Endothelial cell of hepatic sinusoid (primary cell): ENCODE results near the gene FAM163A.

Experiments
- in situ Hi-C: cut with HindIII; loops from 2 replicates; pipeline ENCODE4 v1.10.0; 2017; ENCODE audit warnings: low sequenced_read_pairs

Gene FAM163A

DNA sequence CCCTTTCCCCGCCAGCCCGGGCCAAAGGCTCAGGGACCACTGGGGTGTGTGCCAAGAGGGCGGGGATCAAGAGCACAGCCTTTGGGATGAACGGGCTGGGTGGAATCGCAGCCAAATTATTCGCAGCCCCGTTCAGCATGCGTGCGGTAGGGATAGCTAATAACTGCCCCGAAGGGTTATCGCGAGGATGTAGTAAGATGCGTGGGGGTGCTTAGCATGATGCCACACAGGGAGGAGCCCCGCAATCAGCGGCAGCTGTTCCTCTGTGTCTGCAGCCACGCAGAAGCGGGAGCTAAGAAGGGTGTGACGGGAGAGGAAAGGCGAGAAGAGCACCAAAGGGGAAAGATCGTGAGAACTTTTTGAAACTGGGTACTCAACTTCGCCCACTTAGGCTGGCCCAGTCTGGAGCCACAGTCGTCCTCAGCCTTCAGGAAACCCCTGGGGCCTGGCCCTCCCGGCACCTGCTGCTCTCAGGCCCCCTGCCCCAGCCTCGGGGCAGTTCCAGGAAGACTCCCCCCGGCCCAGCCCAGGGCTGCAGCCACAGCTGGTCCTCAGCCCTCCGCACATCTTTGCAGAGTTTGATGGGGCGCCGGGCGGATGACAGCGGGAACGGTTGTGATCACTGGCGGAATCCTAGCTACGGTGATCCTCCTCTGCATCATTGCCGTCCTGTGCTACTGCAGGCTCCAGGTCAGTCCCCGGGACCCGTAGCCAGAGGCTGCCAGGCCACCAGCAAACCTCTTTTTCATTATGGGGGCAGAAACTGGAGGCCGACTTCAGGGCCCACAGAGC lies 69.6 kb downstream of the FAM163A start:
- in situ Hi-C loops: loop anchor here (5.0 to 10.0 kb wide), 2 partner anchors 50 to 108 kb away; no protein-coding TSS in a partner anchor

DNA sequence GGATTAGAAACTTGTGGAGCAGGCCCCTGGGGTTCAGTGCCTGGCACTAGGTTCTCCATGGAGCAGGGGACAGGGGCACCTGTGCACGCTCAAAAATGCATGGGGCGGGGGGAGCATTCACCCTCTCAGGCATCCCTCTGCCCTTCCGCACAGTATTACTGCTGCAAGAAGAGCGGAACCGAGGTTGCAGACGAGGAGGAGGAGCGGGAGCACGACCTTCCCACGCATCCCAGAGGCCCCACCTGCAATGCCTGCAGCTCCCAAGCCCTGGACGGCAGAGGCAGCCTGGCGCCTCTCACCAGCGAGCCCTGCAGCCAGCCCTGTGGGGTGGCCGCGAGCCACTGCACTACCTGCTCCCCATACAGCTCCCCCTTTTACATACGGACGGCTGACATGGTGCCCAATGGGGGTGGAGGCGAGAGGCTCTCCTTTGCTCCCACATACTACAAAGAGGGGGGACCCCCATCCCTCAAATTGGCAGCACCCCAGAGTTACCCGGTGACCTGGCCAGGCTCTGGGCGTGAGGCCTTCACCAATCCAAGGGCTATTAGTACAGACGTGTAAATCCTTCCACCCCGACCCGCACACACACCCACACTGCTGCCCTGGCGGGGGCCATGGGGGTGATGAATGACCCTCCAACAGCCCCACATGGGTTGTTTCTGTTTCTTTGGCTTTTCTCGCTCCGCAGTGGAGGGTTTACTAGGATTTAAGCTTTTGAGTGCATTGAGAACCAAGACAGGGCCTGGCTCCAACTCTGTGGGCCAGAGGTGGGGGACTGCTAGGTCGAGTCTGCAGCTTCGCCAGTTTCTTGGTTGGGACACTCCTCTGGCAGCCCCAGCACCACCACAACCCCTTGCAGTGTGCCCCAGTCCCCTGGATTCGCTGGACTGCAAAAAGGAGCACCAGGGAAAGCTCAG lies 70.8 kb downstream of the FAM163A start:
- in situ Hi-C loops: loop anchor here (5.0 to 10.0 kb wide), 2 partner anchors 52 to 109 kb away; no protein-coding TSS in a partner anchor

DNA sequence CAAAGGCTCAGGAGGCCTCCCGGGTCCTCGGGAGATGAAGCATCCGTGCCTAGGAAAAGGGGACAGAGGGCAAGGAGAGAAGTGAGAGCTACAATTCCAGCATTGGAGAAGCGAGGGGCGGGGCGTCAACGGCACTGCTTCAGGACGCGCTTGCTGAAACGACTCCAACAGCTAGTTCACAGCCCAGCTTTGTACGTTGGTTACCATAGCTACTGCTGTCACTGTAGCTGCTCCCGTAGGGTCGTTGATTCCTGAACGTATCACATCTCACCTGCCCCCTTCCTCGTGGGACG lies 71.4 kb downstream of the FAM163A start:
- in situ Hi-C loops: loop anchor here (5.0 to 10.0 kb wide), 2 partner anchors 52 to 110 kb away; no protein-coding TSS in a partner anchor

DNA sequence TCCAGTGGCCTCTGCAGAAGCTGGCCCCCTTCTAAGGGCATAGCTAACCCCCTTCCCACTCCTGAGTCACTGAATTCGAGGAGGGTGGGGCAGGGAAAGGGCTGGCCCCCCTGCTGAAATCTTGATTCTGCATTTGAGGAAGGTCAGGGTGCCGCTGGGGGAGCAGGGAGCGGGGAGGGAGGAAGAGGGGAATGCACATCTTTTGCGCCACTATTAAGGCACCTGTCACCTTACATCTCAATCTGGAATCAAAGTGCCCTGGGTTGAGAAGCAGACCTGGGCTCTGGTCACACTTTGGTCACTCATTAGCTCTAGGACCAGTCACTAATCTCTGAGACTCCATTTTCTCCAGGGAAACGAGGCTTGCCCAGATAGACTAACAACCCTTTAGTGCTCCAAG lies 72.5 kb downstream of the FAM163A start:
- in situ Hi-C loops: loop anchor here (5.0 to 10.0 kb wide), 2 partner anchors 72 to 111 kb away; no protein-coding TSS in a partner anchor

DNA sequence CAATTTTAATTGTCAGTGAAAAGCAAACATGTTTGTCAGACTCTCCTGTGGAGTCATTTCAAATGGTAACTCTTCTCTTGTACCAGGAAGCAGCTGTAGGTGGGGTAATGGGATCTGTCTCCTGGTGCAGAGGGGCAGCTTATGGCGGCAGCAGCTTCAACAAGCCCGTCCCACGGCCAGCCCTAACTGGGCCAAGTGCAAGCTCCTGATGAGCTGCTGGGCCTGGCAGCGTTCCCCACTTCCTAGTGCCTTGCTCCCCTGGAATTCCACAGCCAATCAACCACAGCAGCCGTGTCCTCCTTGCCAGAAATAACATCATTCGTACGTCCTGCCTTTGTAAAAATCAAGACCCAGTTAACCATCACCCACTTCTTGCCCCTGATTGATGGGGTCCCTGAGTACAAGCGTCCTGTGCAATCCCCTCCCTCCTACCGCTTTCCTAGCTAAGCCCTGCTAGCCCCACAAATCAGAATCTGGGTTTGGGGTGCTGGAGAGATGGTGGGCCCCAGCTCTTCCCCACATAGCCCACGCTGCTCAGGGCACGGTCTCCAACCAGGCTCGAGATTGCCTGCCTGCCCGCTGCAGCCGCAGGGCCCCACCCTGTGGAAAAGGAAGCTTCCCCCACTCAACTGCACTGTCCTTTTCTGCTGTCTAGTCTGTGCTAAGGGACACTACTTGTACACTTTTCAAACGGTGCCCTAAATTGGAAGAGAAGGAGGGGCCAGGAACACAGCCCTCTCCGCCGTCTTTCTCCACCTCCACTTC lies 73.3 kb downstream of the FAM163A start:
- in situ Hi-C loops: loop anchor here (5.0 to 10.0 kb wide), 2 partner anchors 71 to 112 kb away; no protein-coding TSS in a partner anchor

DNA sequence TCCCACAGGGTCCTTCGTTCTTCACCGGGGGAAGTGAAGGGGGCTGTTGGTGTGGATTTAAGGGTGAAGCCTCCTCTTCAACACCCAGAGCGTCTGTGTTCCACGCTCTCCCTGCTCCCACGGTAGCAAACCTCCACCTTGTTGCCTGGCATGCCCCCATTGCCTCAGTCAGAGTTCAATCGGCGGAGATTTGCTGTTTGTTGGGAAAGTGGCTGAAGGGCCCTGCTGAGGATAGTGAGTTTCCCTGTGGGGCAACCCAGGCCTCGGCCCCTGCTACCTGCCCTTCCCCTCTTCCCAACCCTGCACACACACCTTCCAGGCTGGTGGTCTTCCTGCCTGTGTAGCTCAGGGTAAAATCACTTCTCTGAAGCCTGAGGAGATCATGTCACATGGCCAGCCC lies 74.0 kb downstream of the FAM163A start:
- in situ Hi-C loops: loop anchor here (5.0 to 10.0 kb wide), 2 partner anchors 70 to 112 kb away; no protein-coding TSS in a partner anchor

DNA sequence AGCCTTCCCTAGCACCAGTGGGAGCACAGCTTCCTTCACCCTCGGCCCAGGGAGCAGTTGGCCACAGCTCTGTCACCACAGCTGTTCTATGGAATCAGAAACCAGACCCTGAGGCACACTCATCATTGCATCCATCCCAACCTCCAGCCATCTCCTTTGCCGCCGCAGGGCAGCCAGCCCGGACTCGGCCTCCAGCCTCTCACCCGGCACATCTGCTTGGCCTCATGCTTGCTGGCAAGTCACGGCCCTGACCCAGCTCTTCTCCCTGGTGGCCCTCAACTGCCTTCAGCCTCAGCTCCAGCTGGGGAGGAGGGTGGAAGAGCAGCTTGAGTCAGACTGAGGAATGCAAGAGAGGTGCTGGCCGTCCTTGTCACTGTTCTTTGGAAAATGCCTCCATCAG lies 74.7 kb downstream of the FAM163A start:
- in situ Hi-C loops: loop anchor here (5.0 to 10.0 kb wide), 2 partner anchors 70 to 113 kb away; no protein-coding TSS in a partner anchor

DNA sequence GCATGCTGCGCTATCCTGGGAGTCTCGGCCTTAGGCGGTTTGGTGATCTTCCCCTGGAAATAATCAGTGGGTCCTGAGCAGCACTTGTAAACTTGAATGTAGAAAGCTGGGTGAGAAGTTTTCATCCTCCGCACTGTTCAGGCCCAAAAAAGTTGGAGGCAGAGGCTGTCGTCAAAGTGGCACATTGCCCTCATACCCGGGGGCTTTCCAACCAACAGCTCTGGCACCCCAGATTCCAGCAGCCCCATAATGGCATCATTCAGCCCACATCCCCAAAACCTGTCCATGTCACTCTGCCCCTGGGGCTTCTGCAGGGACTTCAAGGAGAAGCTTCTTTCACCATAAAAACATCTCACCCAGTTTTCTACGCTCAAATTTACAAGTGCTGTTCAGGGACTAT lies 75.2 kb downstream of the FAM163A start:
- in situ Hi-C loops: loop anchor here (5.0 to 10.0 kb wide), 2 partner anchors 69 to 113 kb away; no protein-coding TSS in a partner anchor

DNA sequence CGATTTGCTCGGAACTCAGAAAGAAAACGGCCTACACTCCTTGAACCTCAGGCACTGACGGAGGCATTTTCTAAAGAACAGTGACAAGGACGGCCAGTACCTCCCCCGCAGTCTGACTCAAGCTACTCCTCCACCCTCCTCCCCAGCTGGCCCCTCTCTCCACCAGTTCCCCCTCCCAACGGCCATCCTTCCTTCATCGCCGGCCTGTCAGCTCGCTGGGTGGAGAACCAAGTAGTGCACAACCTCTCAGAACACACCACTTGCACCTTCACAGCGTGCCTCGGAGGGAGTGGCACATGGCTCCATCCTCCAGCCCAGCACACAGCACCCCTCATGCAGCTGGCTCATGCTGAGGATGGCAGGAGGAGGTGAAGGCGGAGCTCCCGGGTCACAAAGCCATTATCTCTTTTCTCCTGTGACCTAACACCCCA lies 75.7 kb downstream of the FAM163A start:
- in situ Hi-C loops: loop anchor here (5.0 to 10.0 kb wide), 2 partner anchors 69 to 114 kb away; no protein-coding TSS in a partner anchor

DNA sequence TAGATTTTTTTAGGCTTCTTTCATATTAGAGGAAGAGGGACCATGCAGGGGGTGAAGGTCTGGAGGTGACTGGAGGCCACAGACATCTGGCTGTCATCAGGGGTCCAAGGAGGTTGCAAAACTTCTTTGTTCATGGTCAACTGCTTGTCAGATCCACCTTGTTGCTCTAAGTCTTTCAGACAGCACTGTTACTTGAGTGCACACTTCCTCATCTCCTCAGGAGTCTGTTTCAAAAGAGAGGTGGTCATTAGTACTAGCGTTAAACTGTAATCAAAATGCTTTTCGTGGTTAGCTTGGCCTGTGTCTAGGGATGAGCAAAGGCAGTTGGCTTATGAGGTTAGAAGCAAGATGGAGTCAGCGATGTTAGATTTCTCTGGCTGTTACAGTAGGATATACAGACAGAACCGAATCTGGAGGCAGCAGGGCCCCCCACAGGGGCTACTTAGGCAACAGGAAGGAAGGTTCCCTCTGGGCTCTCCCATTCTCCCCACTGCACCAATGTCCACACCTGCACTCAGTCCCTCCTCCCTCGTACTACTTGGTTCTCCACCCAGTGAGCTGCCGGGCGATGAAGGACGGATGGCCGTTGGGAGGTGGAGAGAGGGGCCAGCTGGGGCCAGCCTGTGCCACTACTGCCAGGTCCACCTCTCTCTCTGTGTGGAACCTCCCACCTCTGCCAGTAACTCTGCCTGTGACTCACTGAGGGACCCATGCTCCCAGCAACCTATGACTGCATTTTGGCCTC lies 77.3 kb downstream of the FAM163A start:
- in situ Hi-C loops: no loop called here

DNA sequence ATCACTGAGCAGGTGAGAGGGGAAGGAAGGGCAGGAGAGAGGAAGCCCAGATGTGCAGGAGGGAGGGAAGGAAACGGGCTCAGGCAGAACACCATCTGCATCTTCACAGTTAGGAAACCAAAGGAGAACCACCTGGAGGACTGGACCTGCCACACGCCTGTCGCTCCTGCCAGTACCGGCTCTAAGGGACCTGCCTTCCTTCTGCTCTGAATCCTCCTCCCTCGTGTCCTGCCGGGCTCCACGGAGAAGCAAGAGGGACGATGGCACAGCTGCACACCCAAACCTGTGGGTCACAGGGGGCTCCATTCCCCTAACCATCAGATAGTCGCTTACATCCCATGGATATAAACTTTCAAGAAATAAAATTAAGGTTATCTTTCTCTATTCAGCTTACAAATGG lies 78.4 kb downstream of the FAM163A start:
- in situ Hi-C loops: no loop called here

DNA sequence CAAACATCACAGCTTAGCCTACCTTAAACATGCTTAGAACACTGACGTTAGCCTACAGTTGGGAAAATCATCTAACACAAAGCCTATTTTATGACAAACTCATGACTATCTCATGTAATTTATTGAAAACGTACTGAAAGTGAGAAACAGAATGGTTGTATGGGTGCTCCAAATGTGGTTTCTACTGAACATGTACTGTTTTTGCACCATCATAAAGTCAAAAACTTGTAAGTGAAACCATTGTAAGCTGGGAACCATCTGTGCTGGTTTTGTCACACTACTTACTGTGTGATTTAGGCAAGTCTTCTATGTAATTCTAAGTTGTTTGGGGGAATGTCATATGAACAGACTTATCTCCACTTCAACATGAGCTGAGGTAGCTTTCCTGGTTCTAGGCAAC lies 79.0 kb downstream of the FAM163A start:
- in situ Hi-C loops: no loop called here

DNA sequence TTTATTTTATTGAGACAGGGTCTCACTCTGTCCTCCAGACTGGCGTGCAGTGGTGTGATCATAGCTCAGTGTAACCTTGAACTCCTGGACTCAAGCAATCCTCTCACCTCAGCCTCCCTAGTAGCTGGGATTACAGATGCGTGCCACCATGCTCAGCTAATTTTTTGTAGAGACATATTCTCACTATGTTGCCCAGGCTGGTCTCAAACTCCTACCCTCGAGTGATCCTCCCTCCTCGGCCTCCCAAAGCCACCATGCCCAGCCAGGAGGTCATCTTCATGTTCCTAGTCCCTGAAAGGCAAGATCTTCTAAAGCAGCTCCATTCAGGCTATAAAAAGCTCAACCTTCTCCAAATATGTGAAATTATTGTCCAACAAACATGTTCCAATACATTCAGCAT lies 80.6 kb downstream of the FAM163A start:
- in situ Hi-C loops: no loop called here

DNA sequence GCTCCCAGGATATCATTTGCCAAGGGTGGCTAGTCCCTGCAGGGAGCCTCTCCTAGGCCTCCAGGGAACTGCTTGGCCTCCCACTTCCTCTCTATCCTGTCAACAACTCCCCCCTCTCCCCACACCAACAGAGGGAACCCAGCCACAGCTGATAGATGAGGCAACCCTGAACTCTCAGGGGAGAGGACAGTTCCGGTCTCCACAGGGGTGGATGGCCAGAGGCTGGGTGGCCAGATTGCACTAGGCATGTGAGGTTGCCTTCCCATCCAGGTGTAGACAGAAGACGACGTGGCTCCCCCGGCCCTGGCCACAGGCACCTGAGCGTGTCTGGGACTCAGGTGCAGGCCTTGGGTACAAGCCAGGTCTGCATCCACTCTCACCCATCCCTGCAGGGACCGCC lies 81.2 kb downstream of the FAM163A start:
- in situ Hi-C loops: no loop called here

DNA sequence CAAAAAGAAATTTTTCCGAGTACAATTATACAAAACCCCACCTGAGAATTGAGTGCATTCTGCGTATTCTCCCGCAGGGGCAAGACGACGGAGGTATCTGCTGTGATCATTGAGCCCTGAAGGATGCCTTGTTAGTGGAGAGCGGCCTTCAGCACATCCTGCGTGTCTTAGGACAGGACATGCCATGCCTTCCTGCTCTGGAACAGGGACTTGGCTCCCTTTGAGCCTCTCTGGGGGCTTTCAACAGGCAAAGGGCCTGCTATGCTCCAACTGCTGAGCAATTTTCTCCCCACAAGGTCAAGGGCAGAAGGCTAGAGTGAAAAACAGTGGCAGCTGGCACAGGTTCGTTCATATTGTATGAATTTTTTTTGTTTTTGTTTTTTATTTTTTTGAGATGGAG lies 82.1 kb downstream of the FAM163A start:
- in situ Hi-C loops: no loop called here

DNA sequence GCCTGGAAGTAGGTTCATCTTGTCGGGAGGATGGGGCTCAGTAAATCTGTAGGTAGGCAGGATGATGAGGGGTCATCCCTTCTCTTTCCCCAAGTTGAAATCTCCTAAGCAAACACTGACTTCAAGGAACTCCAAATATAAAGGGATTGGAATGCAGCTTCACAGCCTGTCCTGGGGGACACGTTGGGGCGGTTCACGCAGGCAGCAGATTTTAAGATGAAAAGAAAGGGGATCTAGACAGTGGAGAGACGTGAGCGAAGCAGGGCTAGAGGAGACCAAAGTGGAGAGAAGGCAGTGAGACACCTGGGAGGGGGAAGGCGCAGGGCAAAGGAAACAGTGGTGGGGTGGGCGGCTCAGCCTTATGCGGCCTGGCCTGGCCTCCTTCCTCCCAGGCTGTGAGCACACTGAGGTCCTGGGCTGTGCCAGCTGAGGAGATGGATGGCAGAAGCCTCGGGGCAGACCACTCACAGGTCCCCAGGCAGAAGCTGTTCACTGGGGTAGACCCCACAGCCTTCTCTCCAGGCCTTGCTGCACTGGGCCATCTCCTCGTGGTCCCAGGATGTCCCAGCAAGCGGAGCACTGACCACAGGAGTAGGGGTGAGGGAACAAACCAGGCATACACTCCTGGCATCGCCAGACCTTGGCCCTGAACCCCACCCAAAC lies 82.8 kb downstream of the FAM163A start:
- in situ Hi-C loops: no loop called here

DNA sequence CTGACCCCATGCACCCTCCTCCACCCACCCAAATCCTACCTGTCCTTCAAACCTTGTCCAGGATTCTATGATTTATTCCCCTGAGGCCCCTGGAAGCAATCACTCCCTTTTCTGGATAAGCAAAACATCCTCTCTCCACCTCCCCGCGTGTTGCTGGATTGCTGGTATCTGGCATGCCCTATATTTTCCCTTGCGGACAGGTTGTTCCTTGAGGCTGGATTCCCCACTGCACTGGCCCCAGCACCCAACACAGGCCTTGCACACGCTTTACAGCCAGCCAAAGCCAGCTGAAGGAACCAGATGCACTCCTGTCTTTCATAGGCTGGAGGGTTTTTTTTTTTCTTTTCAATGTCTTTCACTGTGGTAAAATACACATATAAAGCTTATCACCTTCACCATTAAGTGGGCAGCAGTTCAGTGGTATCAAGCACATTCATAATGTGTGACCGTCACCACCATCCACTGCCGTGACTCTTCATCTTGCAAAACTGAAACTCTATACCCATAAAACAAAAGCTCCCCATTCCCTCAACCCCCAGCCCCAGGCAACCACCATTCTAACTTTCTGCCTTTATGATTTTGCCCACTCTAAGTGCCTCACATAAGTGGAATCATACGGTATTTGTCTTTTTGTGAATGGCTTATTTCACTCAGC lies 83.7 kb downstream of the FAM163A start:
- in situ Hi-C loops: no loop called here

DNA sequence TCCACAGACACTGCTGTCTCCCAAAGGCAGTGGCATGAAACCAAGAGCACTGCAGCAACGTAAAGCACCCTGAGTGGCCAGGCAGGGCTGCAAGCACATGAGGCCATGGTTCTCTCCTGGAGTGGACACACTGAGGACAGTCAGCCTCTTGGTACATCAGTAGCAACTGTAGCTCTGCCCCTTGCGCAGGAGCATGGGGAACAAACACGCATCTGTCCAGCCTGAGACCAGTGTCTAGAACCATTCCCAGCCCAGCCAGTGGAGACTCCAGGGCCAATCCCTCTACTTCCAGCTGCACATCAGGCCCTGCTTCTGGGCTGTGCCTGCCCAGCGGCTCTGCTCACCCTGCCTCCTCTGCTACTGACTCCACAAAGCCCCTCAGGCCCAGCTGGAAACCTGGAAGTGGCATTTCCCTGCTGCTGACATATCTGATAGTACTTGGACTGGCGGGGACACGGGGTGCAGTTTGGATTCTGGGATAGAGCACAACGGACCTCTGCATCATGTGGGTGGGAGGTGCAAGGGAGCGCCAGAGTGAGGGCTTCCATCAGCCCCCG lies 85.5 kb downstream of the FAM163A start:
- in situ Hi-C loops: no loop called here

DNA sequence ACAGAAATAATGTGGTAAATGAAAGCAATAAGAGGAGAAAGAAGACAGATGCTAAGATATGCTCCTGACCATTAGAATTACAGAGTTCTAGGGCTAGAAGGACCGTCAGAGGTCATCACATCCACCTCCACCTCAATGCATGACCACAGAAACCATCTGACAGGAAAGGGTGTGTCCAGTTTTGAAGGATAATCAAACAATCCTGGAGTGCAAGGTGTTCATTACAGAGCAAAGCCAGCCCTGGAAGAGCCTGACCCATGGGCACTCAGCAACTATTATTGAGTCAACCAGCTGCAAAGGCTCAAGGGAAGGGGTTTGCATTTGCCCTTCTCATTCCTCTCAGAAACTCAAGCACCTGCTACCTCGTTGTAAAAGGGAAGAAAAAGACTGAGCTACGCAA lies 88.1 kb downstream of the FAM163A start:
- in situ Hi-C loops: no loop called here
